ENCODE data around the gene SPATA6L.

Gene SPATA6L

DNA sequence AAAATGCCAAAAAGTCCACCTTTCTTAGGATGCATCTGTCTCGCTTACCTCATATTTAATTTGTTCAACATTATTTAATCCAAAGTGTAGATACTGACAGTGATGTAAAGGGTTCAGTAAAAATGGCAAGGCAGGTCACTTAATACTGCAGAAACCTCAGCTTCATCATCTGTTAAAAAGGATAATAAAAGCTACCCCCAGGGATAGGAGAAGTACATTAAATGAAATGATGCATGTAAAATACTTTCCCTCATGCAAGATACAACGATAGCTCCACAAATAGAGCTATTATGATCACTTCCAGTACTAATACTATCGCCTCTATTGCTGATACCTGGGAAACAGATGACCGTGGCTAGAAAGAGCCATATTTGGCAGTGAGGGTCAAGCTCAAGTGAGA lies 93.1 kb downstream of the SPATA6L start:
- Histone ChIP-seq H2AFZ (no peak overlapping the region), H3K9ac (no peak overlapping the region), H3K27ac (no peak overlapping the region), H3K4me2 (ENCODE audit: low read length) (no peak overlapping the region), H3K36me3 (ENCODE audit: control insufficient read depth, insufficient read depth, low read length) (no peaks in the 10 kb centered on the region), H3K9me3 (ENCODE audit: control insufficient read depth, low read length) (no peaks in the 10 kb centered on the region), H3K4me1 (no peaks in the 10 kb centered on the region), H3K79me2 (no peaks in the 10 kb centered on the region), H3K27me3 (ENCODE audit: control insufficient read depth, insufficient read depth, low read length) (no peaks in the 10 kb centered on the region), H3K4me3 (ENCODE audit: low read depth, low read length) (no peak overlapping the region)
- TF ChIP-seq, protein P1, sequence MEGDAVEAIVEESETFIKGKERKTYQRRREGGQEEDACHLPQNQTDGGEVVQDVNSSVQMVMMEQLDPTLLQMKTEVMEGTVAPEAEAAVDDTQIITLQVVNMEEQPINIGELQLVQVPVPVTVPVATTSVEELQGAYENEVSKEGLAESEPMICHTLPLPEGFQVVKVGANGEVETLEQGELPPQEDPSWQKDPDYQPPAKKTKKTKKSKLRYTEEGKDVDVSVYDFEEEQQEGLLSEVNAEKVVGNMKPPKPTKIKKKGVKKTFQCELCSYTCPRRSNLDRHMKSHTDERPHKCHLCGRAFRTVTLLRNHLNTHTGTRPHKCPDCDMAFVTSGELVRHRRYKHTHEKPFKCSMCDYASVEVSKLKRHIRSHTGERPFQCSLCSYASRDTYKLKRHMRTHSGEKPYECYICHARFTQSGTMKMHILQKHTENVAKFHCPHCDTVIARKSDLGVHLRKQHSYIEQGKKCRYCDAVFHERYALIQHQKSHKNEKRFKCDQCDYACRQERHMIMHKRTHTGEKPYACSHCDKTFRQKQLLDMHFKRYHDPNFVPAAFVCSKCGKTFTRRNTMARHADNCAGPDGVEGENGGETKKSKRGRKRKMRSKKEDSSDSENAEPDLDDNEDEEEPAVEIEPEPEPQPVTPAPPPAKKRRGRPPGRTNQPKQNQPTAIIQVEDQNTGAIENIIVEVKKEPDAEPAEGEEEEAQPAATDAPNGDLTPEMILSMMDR (IDR thresholded peaks at IDR 0.05), result no peak

DNA sequence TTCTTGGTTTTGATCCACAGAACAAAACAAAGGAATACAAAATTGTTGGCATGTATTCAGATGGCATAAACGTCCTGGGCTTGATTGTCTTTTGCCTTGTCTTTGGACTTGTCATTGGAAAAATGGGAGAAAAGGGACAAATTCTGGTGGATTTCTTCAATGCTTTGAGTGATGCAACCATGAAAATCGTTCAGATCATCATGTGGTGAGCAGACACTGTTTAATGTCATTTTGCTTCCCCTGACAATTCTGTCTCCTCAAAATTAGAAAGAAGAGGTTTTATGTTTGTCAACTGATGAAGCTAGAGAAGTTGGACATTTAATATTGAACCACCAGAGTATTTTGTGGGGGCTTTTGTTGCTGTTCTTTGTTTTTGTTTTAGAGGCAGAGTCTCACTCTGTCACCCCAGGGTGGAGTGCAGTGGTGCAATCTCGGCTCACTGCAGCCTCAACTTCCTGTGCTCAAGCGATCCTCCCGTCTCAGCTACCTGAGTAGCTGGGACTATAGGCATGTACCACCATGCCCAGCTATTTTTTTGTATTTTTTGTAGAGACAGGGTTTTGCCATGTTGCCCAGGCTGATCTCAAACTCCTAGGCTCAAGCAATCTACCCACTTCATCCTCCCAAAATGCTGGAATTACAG lies 94.0 kb downstream of the SPATA6L start:
- Histone ChIP-seq H3K4me3 (ENCODE audit: low read depth, low read length) (no peak overlapping the region), H3K27me3 (ENCODE audit: control insufficient read depth, insufficient read depth, low read length) (no peaks in the 10 kb centered on the region), H3K27ac (no peak overlapping the region), H3K4me2 (ENCODE audit: low read length) (no peak overlapping the region), H3K4me1 (no peaks in the 10 kb centered on the region), H3K36me3 (ENCODE audit: control insufficient read depth, insufficient read depth, low read length) (no peaks in the 10 kb centered on the region), H3K9ac (no peak overlapping the region), H3K9me3 (ENCODE audit: control insufficient read depth, low read length) (no peaks in the 10 kb centered on the region), H2AFZ (no peak overlapping the region), H3K79me2 (no peaks in the 10 kb centered on the region)
- TF ChIP-seq, protein P1 (IDR thresholded peaks at IDR 0.05), result no peak

DNA sequence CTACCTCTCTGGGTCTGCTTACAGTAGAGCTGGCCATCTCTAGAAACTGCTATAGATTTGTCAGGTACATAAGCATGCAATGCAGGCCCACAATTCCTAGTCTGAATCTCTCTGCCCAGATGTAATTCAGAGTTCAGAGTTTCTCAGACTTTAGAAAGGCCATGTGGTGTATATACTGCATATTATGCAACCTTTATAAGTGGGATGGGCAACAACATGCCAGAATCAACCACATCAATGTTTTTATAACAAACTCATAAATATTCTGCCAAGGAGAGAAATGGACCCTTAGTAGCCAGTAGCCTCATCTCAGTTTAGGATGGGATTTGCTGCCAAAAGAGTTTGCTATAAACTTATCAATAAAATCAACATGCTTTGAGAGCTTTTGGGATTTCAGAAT lies 97.2 kb downstream of the SPATA6L start:
- Histone ChIP-seq H3K4me1 (no peaks in the 10 kb centered on the region), H3K4me2 (ENCODE audit: low read length) (no peak overlapping the region), H3K9ac (no peak overlapping the region), H3K36me3 (ENCODE audit: control insufficient read depth, insufficient read depth, low read length) (no peaks in the 10 kb centered on the region), H3K27me3 (ENCODE audit: control insufficient read depth, insufficient read depth, low read length) (no peaks in the 10 kb centered on the region), H3K79me2 (no peaks in the 10 kb centered on the region), H2AFZ (no peak overlapping the region), H3K9me3 (ENCODE audit: control insufficient read depth, low read length) (no peaks in the 10 kb centered on the region), H3K4me3 (ENCODE audit: low read depth, low read length) (no peak overlapping the region), H3K27ac (no peak overlapping the region)
- TF ChIP-seq, protein P1 (IDR thresholded peaks at IDR 0.05), result no peak

DNA sequence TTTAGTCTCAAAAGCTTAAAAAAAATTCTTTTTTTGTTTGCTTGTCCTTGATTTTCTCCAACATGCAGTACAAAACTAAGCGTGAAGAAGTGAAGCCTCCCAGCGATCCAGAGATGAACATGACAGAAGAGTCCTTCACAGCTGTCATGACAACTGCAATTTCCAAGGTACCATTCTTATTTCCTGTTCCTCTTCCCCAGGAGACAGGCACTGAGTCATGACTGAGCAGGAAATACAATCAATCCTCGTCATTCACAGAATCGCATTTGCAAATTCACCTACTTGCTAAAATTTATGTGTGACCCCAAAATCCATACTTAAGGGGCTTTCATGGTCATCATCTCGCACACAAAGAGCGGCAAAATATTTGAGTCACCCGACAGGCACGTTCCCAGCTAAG lies 98.7 kb downstream of the SPATA6L start:
- Histone ChIP-seq H3K4me3 (ENCODE audit: low read depth, low read length) (no peak overlapping the region), H3K4me2 (ENCODE audit: low read length) (no peak overlapping the region), H3K79me2 (no peaks in the 10 kb centered on the region), H3K4me1 (no peaks in the 10 kb centered on the region), H2AFZ (no peak overlapping the region), H3K27ac (no peak overlapping the region), H3K36me3 (ENCODE audit: control insufficient read depth, insufficient read depth, low read length) (no peaks in the 10 kb centered on the region), H3K9me3 (ENCODE audit: control insufficient read depth, low read length) (no peaks in the 10 kb centered on the region), H3K9ac (no peak overlapping the region), H3K27me3 (ENCODE audit: control insufficient read depth, insufficient read depth, low read length) (no peaks in the 10 kb centered on the region)
- TF ChIP-seq, protein P1 (IDR thresholded peaks at IDR 0.05), result no peak

DNA sequence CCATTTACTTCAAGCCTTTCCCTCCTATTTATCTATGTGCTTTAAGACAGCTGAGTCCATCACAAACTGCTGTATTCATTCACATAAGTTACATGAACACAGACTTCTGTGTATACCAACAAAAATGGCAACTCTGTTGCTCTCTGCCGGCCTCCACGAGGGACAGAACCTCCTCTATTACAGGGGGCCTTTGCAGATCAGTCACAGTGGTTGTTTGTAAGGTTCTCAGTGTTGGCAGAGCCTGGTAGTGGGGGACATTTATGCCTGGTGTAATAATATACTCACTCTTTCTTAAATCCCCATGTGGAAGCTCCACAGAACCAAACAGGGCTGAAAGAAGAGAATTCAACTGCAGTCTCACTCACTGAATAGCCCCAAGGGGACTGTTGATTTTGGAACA lies 99.5 kb downstream of the SPATA6L start:
- no peak overlapping the region for H3K27ac ChIP-seq

More for the DNA sequence above, 99.5 kb downstream of the SPATA6L start:
- Histone ChIP-seq H2AFZ (no peak overlapping the region), H3K9me3 (ENCODE audit: control insufficient read depth, low read length) (no peaks in the 10 kb centered on the region), H3K9ac (no peak overlapping the region), H3K79me2 (no peaks in the 10 kb centered on the region), H3K4me1 (no peaks in the 10 kb centered on the region), H3K4me3 (ENCODE audit: low read depth, low read length) (no peak overlapping the region), H3K27me3 (ENCODE audit: control insufficient read depth, insufficient read depth, low read length) (no peaks in the 10 kb centered on the region), H3K36me3 (ENCODE audit: control insufficient read depth, insufficient read depth, low read length) (no peaks in the 10 kb centered on the region), H3K4me2 (ENCODE audit: low read length) (no peak overlapping the region)
- TF ChIP-seq, protein P1 (IDR thresholded peaks at IDR 0.05), result no peak

Data from parathyroid adenoma (tissue), 2 donors.